Neural cell (in vitro differentiated cells): ENCODE measurements around the gene SLC16A12. TPM values are rescaled to one million over a fixed set of nuclear protein-coding genes. Genes with fewer than 3 reads are reported as not detected.

Source experiments
- H2AFZ ChIP-seq: fragments of 200-600, 300-800 bp; sonication (generic), shearing (Covaris generic); 2 replicates; pipeline ENCODE4 v1.6.0; 2014; ENCODE audit warnings: low read depth, mild to moderate bottlenecking, antibody characterized with exemption, low read length, moderate library complexity
- H3F3A ChIP-seq: fragments of 200-600 bp; shearing (Covaris generic); 2 replicates; pipeline ENCODE4 v1.6.1; 2016; ENCODE audit warnings: mild to moderate bottlenecking, moderate library complexity, mixed read lengths, antibody characterized with exemption, low read length; ENCODE audit not compliant: insufficient read depth, poor library complexity, severe bottlenecking
- H3K27ac ChIP-seq: fragments of 200-600, 300-800 bp; sonication (generic), shearing (Covaris generic); 2 replicates; pipeline ENCODE4 v1.5.1; 2014; ENCODE audit warnings: mild to moderate bottlenecking, low read length, moderate library complexity
- H3K27me3 ChIP-seq: fragments of 300-800, 200-600 bp; sonication (generic), shearing (Covaris generic); 2 replicates; pipeline ENCODE4 v1.6.0; 2014; ENCODE audit warnings: mild to moderate bottlenecking, low read depth, low read length, moderate library complexity; ENCODE audit not compliant: insufficient read depth
- H3K36me3 ChIP-seq: fragments of 300-800, 200-600 bp; sonication (generic), shearing (Covaris generic); 2 replicates; pipeline ENCODE4 v1.5.1; 2014; ENCODE audit warnings: mild to moderate bottlenecking, antibody characterized with exemption, low read length, moderate library complexity; ENCODE audit not compliant: insufficient read depth
- H3K4me2 ChIP-seq: fragments of 300-800, 200-600 bp; sonication (generic), shearing (Covaris generic); 2 replicates; pipeline ENCODE4 v1.6.0; 2014; ENCODE audit warnings: mild to moderate bottlenecking, low read length
- H3K4me3 ChIP-seq: fragments of 300-800, 200-600 bp; sonication (generic), shearing (Covaris generic); 2 replicates; pipeline ENCODE4 v1.5.1; 2014; ENCODE audit warnings: mild to moderate bottlenecking, low read length, moderate library complexity
- H3K79me2 ChIP-seq: fragments of 200-600 bp; shearing (Covaris generic); replicated peaks from 2 replicates; pipeline ENCODE4 v1.6.0; 2014; ENCODE audit warnings: mild to moderate bottlenecking, low read length, moderate library complexity; ENCODE audit not compliant: insufficient read depth
- H3K9ac ChIP-seq: fragments of 300-800, 200-600 bp; sonication (generic), shearing (Covaris generic); 2 replicates; pipeline ENCODE4 v1.6.1; 2016; ENCODE audit warnings: mild to moderate bottlenecking, low read length, mixed read lengths
- H3K9me2 ChIP-seq: fragments of 200-600 bp; shearing (Covaris generic); 2 replicates; pipeline ENCODE4 v1.6.1; 2016; ENCODE audit warnings: mild to moderate bottlenecking, low read length, mixed read lengths; ENCODE audit not compliant: insufficient read depth
- H3K9me3 ChIP-seq: fragments of 200-600, 300-800 bp; sonication (generic), shearing (Covaris generic); 2 replicates; pipeline ENCODE4 v1.6.1; 2016; ENCODE audit warnings: mild to moderate bottlenecking, mixed run types, low read length, moderate library complexity, mixed read lengths
- H4K20me1 ChIP-seq: fragments of 200-600 bp; shearing (Covaris generic); 2 replicates; pipeline ENCODE4 v1.6.1; 2016; ENCODE audit warnings: mild to moderate bottlenecking, mixed run types; ENCODE audit not compliant: insufficient read depth
- CTCF ChIP-seq: fragments of 450-650 bp; IDR thresholded peaks from 2 replicates; pipeline ENCODE4 v1.5.1; 2014; ENCODE audit warnings: antibody characterized with exemption, mild to moderate bottlenecking, moderate library complexity; ENCODE audit not compliant: poor library complexity, severe bottlenecking
- EP300 ChIP-seq: fragments of 450-650 bp; conservative IDR thresholded peaks from 2 replicates; pipeline ENCODE4 v1.6.1; 2014; ENCODE audit warnings: antibody characterized with exemption, mild to moderate bottlenecking, moderate library complexity; ENCODE audit not compliant: poor library complexity, severe bottlenecking
- EZH2 ChIP-seq: fragments of 200-600, 300-800 bp; shearing (Covaris generic), sonication (generic); IDR thresholded peaks from 2 replicates; pipeline ENCODE4 v1.6.1; 2014; ENCODE audit warnings: antibody characterized with exemption, low read length, borderline replicate concordance, mild to moderate bottlenecking; ENCODE audit not compliant: insufficient read depth, poor library complexity, severe bottlenecking
- MXI1 ChIP-seq: fragments of 450-650 bp; conservative IDR thresholded peaks from 2 replicates; pipeline ENCODE4 v1.6.1; 2014; ENCODE audit warnings: antibody characterized with exemption, mild to moderate bottlenecking; ENCODE audit not compliant: poor library complexity, severe bottlenecking
- POLR2AphosphoS5 ChIP-seq: IDR thresholded peaks from 2 replicates; pipeline ENCODE4 v1.6.1; 2012
- RAD21 ChIP-seq: fragments of 450-650 bp; conservative IDR thresholded peaks from 2 replicates; pipeline ENCODE4 v1.6.1; 2014; ENCODE audit warnings: antibody characterized with exemption, mild to moderate bottlenecking, moderate library complexity
- REST ChIP-seq: IDR thresholded peaks from 2 replicates; pipeline ENCODE4 v1.6.1; 2012; ENCODE audit warnings: borderline replicate concordance
- SMC3 ChIP-seq: fragments of 450-650 bp; conservative IDR thresholded peaks from 2 replicates; pipeline ENCODE4 v1.6.1; 2014; ENCODE audit warnings: antibody characterized with exemption, mild to moderate bottlenecking, moderate library complexity; ENCODE audit not compliant: poor library complexity
- TAF1 ChIP-seq: IDR thresholded peaks from 2 replicates; pipeline ENCODE4 v1.6.1; 2012; ENCODE audit warnings: low read depth
- polyA plus RNA-seq: library from polyadenylated mRNA; depleted of rRNA; stranded (reverse); fragments of >200 nt; gene quantifications from 2 replicates; pipeline ENCODE4 v1.2.3, GENCODE V29; 2014

Gene SLC16A12
- polyA plus RNA-seq, 1 donor from 2014 or later = 0.04 TPM

DNA sequence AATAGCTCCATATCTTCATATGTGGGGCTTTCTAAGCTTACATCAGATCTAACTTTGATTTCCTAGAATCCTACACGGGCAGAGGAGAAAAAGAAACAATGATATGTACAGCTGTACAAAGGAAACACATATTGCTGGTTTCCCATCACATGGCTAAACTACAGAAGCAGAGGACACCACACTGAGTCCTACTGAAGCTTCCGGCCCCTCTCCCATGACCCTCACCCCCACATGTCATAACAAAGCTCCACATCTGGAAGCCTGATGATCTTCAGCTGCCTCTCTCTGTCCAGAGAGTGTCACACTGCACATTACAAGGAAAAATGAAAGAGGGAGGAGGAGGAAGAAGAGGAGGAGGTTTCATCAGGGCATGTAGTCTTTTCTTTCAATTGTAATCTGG, 14.0 kb downstream of the SLC16A12 start:
- no peaks in the 10 kb centered on the region for H3K9me2 ChIP-seq
- H3K27ac ChIP-seq = no peak overlapping the region
- no peak overlapping the region for H2AFZ ChIP-seq

DNA sequence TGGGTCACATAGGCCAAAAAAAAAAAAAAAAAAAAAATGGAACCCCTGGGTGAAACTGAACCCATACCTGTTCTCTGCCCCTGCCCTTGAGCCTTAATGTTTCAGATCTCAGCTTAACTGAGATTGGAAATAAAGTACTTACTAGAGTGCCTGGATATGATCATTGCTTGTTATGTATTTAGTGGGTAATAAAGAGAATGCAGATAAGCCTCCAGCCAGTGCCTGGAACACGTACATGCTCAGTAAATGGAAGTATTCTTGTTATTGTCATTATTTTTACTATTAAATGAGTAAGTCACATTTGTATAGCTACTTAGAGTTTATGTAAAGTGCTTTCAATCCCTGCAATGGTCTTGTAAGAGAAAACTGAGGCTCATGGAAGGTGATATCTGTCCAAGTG, 14.7 kb downstream of the SLC16A12 start:
- H3K9ac ChIP-seq = no peak overlapping the region
- no peak overlapping the region for H3K27ac ChIP-seq
- H3K36me3 ChIP-seq = no peaks in the 10 kb centered on the region
- no peaks in the 10 kb centered on the region for H4K20me1 ChIP-seq
- TF ChIP-seq REST = no peak
- TF ChIP-seq CTCF = no peak
- no peak for TF ChIP-seq EP300
- no peak for TF ChIP-seq TAF1
- TF ChIP-seq EZH2 = no peak
- TF ChIP-seq SMC3 = no peak
- H3K4me2 ChIP-seq = no peak overlapping the region
- H3K79me2 ChIP-seq = no peaks in the 10 kb centered on the region
- H3K27me3 ChIP-seq = no peaks in the 10 kb centered on the region
- H3K9me2 ChIP-seq = no peaks in the 10 kb centered on the region
- H3F3A ChIP-seq = no peaks in the 10 kb centered on the region
- H3K9me3 ChIP-seq = no peaks in the 10 kb centered on the region
- H3K4me3 ChIP-seq = no peak overlapping the region
- H2AFZ ChIP-seq = no peak overlapping the region

More for the DNA sequence above, 14.0 kb downstream of the SLC16A12 start:
- no peaks in the 10 kb centered on the region for H4K20me1 ChIP-seq
- H3K36me3 ChIP-seq = no peaks in the 10 kb centered on the region
- no peaks in the 10 kb centered on the region for H3K27me3 ChIP-seq
- H3K79me2 ChIP-seq = no peaks in the 10 kb centered on the region
- no peaks in the 10 kb centered on the region for H3K9me3 ChIP-seq
- H3K4me2 ChIP-seq = no peak overlapping the region
- TF ChIP-seq MXI1 (no peak), RAD21 (no peak), EZH2 (no peak), TAF1 (no peak), CTCF (no peak), EP300 (no peak), SMC3 (no peak), POLR2AphosphoS5 (no peak), REST (no peak)
- H3K9ac ChIP-seq = no peak overlapping the region
- no peak overlapping the region for H3K4me3 ChIP-seq
- no peaks in the 10 kb centered on the region for H3F3A ChIP-seq
